Keratinocyte (primary cell): Measurements from ENCODE around the gene CD81. TPM values are rescaled to one million over a fixed set of nuclear protein-coding genes. Genes with fewer than 3 reads are reported as not detected.

Source experiments
- DNase-seq: peaks from one replicate; pipeline ENCODE4 v3.0.0-alpha.2; 2011; ENCODE audit warnings: low read depth, missing footprints, low spot score
- FAIRE-seq: peaks from 2 replicates; lab custom pipeline; 2011; peaks lifted over from hg19 to GRCh38; lab: Jason Lieb, UNC
- H2AFZ ChIP-seq: 2 replicates; pipeline ENCODE4 v1.6.0; 2012; ENCODE audit warnings: low read length, control low read depth, inconsistent platforms; ENCODE audit not compliant: control insufficient read depth
- H3K27ac ChIP-seq: 2 replicates; pipeline ENCODE4 v1.5.1; 2011; ENCODE audit warnings: low read length; ENCODE audit not compliant: control insufficient read depth, insufficient read depth
- H3K27me3 ChIP-seq: 3 replicates; pipeline ENCODE4 v1.6.0; 2011; ENCODE audit warnings: low read length; ENCODE audit not compliant: control insufficient read depth, insufficient read depth; ENCODE audit errors: extremely low read depth
- H3K36me3 ChIP-seq, 2 experiments: 2 replicates in 1 of 2; 3 replicates in 1 of 2; pipeline ENCODE4 v1.5.1; 2011; ENCODE audit warnings: low read length in 2 of 2, mild to moderate bottlenecking in 1 of 2; ENCODE audit not compliant: control insufficient read depth in 2 of 2, insufficient read depth in 2 of 2; ENCODE audit errors: extremely low read depth in 1 of 2
- H3K4me1 ChIP-seq: 3 replicates; pipeline ENCODE4 v1.5.1; 2011; ENCODE audit warnings: low read length; ENCODE audit not compliant: control insufficient read depth, insufficient read depth; ENCODE audit errors: extremely low read depth
- H3K4me2 ChIP-seq: 3 replicates; pipeline ENCODE4 v1.6.0; 2011; ENCODE audit warnings: low read depth, low read length; ENCODE audit not compliant: control insufficient read depth, insufficient read depth; ENCODE audit errors: extremely low read depth
- H3K4me3 ChIP-seq, 3 experiments: fragments of 200-600 bp in 1 of 3; sonication (generic) in 1 of 3; 2 replicates in 2 of 3; 3 replicates in 1 of 3; pipeline ENCODE4 v1.5.1; 2011 to 2016; ENCODE audit warnings: low read length in 3 of 3, mild to moderate bottlenecking in 3 of 3, control low read depth in 2 of 3, inconsistent platforms in 1 of 3, low read depth in 1 of 3, mixed read lengths in 1 of 3, mixed run types in 1 of 3, moderate library complexity in 1 of 3; ENCODE audit not compliant: control insufficient read depth in 2 of 3, insufficient read depth in 2 of 3; ENCODE audit errors: extremely low read depth in 1 of 3
- H3K79me2 ChIP-seq: 2 replicates; pipeline ENCODE4 v1.6.0; 2012; ENCODE audit warnings: low read length; ENCODE audit not compliant: control insufficient read depth, insufficient read depth
- H3K9ac ChIP-seq: 3 replicates; pipeline ENCODE4 v1.6.0; 2011; ENCODE audit warnings: low read length; ENCODE audit not compliant: control insufficient read depth, insufficient read depth; ENCODE audit errors: extremely low read depth
- H3K9me1 ChIP-seq: 3 replicates; pipeline ENCODE4 v1.6.0; 2011; ENCODE audit warnings: low read length; ENCODE audit not compliant: control insufficient read depth, insufficient read depth; ENCODE audit errors: extremely low read depth
- H3K9me3 ChIP-seq: 2 replicates; pipeline ENCODE4 v1.5.1; 2012; ENCODE audit warnings: low read depth, low read length; ENCODE audit not compliant: control insufficient read depth
- H4K20me1 ChIP-seq: 3 replicates; pipeline ENCODE4 v1.6.0; 2011; ENCODE audit warnings: low read length; ENCODE audit not compliant: control insufficient read depth, insufficient read depth; ENCODE audit errors: extremely low read depth
- EZH2 ChIP-seq: IDR thresholded peaks from one replicate; pipeline ENCODE4 v1.6.1; 2012; ENCODE audit warnings: inconsistent platforms, mild to moderate bottlenecking, low read length, moderate library complexity
- dilution Hi-C: fragments of 300-500 bp; cut with MboI; formaldehyde crosslinking; loops from one replicate; pipeline ENCODE4 v1.7.0; 2020; ENCODE audit warnings: low sequenced_read_pairs; ENCODE audit not compliant: extremely low pct_ligation_motif_present
- polyA plus RNA-seq, 5 experiments: library from polyadenylated mRNA; depleted of rRNA in 3 of 5; stranded (reverse) in 3 of 5; stranded (forward) in 1 of 5; unstranded in 1 of 5; fragments of >200 nt; gene quantifications; 1 replicate in 1 of 5; 2 replicates in 3 of 5; 3 replicates in 1 of 5; pipeline versions ENCODE4 v1.2.1 to v1.2.3, GENCODE V29; 2011 to 2012; ENCODE audit warnings: missing spikeins in 2 of 5, low read depth in 1 of 5, low replicate concordance in 1 of 5
- TF ChIP-seq, protein P1 (sequence below), 3 experiments: IDR thresholded peaks in 1 of 3; conservative IDR thresholded peaks in 1 of 3; optimal IDR thresholded peaks in 1 of 3; 2 replicates in 2 of 3; 3 replicates in 1 of 3; pipeline versions ENCODE3 to v1.5.1; 2011; ENCODE audit warnings: low read length in 3 of 3, mild to moderate bottlenecking in 3 of 3, moderate library complexity in 2 of 3, control low read depth in 1 of 3, inconsistent platforms in 1 of 3; ENCODE audit not compliant: insufficient read depth in 2 of 3; ENCODE audit errors: extremely low read depth in 1 of 3

CD81 gene
- polyA plus RNA-seq, 1 donor (not counting 4 experiments of a cell fraction or from before 2014, with no cell fraction given), result 194 TPM

DNA sequence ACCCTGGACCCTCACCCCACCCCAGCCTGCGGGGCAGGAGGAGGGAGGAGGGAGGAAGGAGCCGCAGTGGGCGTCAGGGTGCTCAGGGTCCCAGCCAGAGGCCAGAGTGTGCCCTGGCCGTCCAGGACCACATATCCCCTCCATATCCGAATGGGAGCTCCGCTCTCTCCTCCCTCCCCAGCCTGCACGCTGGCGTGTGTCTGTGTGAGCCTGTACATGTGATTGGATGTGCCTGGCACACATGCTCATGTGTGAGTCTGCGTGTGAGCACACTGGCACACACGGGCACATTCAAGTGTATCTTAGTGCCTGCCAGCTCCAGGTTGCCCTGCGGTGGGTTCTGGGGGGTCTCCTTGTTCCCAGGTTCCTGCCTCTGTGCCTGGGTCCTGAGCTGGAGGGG lies 31.6 kb downstream of the CD81 start:
- no peaks in the 10 kb centered on the region for H3K4me1 ChIP-seq
- no peak overlapping the region for H3K9ac ChIP-seq
- dilution Hi-C loops, result no loop called here
- no peaks in the 10 kb centered on the region for H4K20me1 ChIP-seq
- DNase-seq (no peak), FAIRE-seq (no peak)
- no peaks in the 10 kb centered on the region for H3K9me1 ChIP-seq
- H3K79me2 ChIP-seq, result no peaks in the 10 kb centered on the region
- no peak overlapping the region for H3K4me3 ChIP-seq
- H3K36me3 ChIP-seq, result peaks cover 0 to under 1% of the 10 kb centered on the region in 2 experiments
- H3K27me3 ChIP-seq, result peaks cover 4% of the 10 kb centered on the region
- no peak overlapping the region for H3K4me2 ChIP-seq
- no peak for TF ChIP-seq EZH2
- TF ChIP-seq, protein P1, sequence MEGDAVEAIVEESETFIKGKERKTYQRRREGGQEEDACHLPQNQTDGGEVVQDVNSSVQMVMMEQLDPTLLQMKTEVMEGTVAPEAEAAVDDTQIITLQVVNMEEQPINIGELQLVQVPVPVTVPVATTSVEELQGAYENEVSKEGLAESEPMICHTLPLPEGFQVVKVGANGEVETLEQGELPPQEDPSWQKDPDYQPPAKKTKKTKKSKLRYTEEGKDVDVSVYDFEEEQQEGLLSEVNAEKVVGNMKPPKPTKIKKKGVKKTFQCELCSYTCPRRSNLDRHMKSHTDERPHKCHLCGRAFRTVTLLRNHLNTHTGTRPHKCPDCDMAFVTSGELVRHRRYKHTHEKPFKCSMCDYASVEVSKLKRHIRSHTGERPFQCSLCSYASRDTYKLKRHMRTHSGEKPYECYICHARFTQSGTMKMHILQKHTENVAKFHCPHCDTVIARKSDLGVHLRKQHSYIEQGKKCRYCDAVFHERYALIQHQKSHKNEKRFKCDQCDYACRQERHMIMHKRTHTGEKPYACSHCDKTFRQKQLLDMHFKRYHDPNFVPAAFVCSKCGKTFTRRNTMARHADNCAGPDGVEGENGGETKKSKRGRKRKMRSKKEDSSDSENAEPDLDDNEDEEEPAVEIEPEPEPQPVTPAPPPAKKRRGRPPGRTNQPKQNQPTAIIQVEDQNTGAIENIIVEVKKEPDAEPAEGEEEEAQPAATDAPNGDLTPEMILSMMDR (optimal IDR thresholded peaks at IDR 0.05 in 1 of 3, IDR thresholded peaks at IDR 0.05 in 1 of 3, conservative IDR thresholded peaks at IDR 0.05 in 1 of 3; ENCODE audit: extremely low read depth in 1 of 3, insufficient read depth in 2 of 3, low read length in 3 of 3), result no peak
- no peak overlapping the region for H2AFZ ChIP-seq
- no peaks in the 10 kb centered on the region for H3K9me3 ChIP-seq
- H3K27ac ChIP-seq, result no peak overlapping the region

DNA sequence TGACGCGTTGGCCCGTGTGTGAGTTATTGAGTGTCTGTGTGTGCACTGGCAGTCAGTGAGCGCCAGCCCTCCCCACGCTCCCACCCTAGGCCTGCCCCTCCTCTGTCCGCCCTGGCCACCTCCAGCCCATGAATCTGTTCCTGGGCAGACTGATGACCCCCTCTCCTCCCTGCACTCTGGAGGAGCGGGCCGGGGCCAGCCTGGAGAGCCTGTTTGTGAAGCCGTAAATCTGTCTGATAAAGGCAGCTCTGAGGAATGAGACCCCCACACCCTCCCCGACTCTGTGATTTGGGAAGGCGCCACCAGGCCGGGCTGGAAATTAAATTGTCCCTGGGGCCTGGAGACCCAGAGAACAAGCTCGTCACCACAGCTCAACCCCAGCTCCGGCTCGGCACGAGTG lies 32.0 kb downstream of the CD81 start:
- Histone ChIP-seq H3K4me1 (no peaks in the 10 kb centered on the region), H3K36me3 (no peaks in the 10 kb centered on the region), H3K4me3 (no peak overlapping the region), H3K9ac (no peak overlapping the region), H3K27me3 (peaks cover 4% of the 10 kb centered on the region), H2AFZ (no peak overlapping the region), H4K20me1 (no peaks in the 10 kb centered on the region), H3K9me3 (no peaks in the 10 kb centered on the region), H3K79me2 (no peaks in the 10 kb centered on the region), H3K27ac (no peak overlapping the region), H3K9me1 (no peaks in the 10 kb centered on the region), H3K4me2 (no peak overlapping the region)
- TF ChIP-seq, protein P1 (optimal IDR thresholded peaks at IDR 0.05 in 1 of 3, IDR thresholded peaks at IDR 0.05 in 1 of 3, conservative IDR thresholded peaks at IDR 0.05 in 1 of 3; ENCODE audit: extremely low read depth in 1 of 3, insufficient read depth in 2 of 3, low read length in 3 of 3), result no peak
- no peak for TF ChIP-seq EZH2
- DNase-seq, result no peak
- FAIRE-seq, result no peak
- dilution Hi-C loops, result no loop called here
